Measurements from ENCODE around the gene SCTR.

Gene SCTR

GRCh38 chr2:119426801-119427395 is 97.4 kb downstream of the SCTR start:
- Mint-ChIP-seq H3K27ac (no peak overlapping the region), H3K4me1 (no peaks in the 10 kb centered on the region)

GRCh38 chr2:119426396-119426675 is 97.9 kb downstream of the SCTR start:
- H3K9me3 Mint-ChIP-seq = no peaks in the 10 kb centered on the region
- no peaks in the 10 kb centered on the region for H3K4me1 Mint-ChIP-seq
- H3K36me3 Mint-ChIP-seq = no peaks in the 10 kb centered on the region
- H3K27me3 Mint-ChIP-seq = peaks cover 50% of the 10 kb centered on the region
- no peak overlapping the region for H3K4me3 Mint-ChIP-seq
- H3K27ac Mint-ChIP-seq = no peak overlapping the region

More at GRCh38 chr2:119426801-119427395, 97.4 kb downstream of the SCTR start:
- no peak overlapping the region for H3K4me3 Mint-ChIP-seq
- H3K9me3 Mint-ChIP-seq = no peaks in the 10 kb centered on the region
- H3K36me3 Mint-ChIP-seq = no peaks in the 10 kb centered on the region
- peaks cover 46% of the 10 kb centered on the region for H3K27me3 Mint-ChIP-seq

- Mint-ChIP-seq H3K27me3 (peaks cover 46% of the 10 kb centered on the region), H3K4me1 (no peaks in the 10 kb centered on the region), H3K9me3 (no peaks in the 10 kb centered on the region), H3K4me3 (no peak overlapping the region), H3K36me3 (no peaks in the 10 kb centered on the region), H3K27ac (no peak overlapping the region)
These were observed 98.5 kb downstream of the SCTR start for GRCh38 chr2:119425620-119426395.

- Mint-ChIP-seq H3K27me3 (peaks cover 40% of the 10 kb centered on the region), H3K9me3 (no peaks in the 10 kb centered on the region), H3K36me3 (no peaks in the 10 kb centered on the region), H3K4me3 (no peak overlapping the region), H3K4me1 (no peaks in the 10 kb centered on the region), H3K27ac (no peak overlapping the region)
These were observed 99.2 kb downstream of the SCTR start for GRCh38 chr2:119425119-119425405.

- peaks cover 38% of the 10 kb centered on the region for H3K27me3 Mint-ChIP-seq
- no peaks in the 10 kb centered on the region for H3K4me1 Mint-ChIP-seq
- H3K27ac Mint-ChIP-seq = no peak overlapping the region
- H3K4me3 Mint-ChIP-seq = no peak overlapping the region
- no peaks in the 10 kb centered on the region for H3K9me3 Mint-ChIP-seq
- no peaks in the 10 kb centered on the region for H3K36me3 Mint-ChIP-seq
These were observed 99.8 kb downstream of the SCTR start for GRCh38 chr2:119424284-119425118.

- no peak overlapping the region for H3K4me3 Mint-ChIP-seq
- no peaks in the 10 kb centered on the region for H3K4me1 Mint-ChIP-seq
- H3K27me3 Mint-ChIP-seq = peaks cover 35% of the 10 kb centered on the region
- H3K36me3 Mint-ChIP-seq = no peaks in the 10 kb centered on the region
- H3K9me3 Mint-ChIP-seq = no peaks in the 10 kb centered on the region
- no peak overlapping the region for H3K27ac Mint-ChIP-seq
These were observed 100.5 kb downstream of the SCTR start for GRCh38 chr2:119423811-119424210.

GRCh38 chr2:119423108-119423444 is 101.2 kb downstream of the SCTR start:
- no peaks in the 10 kb centered on the region for H3K9me3 Mint-ChIP-seq
- H3K36me3 Mint-ChIP-seq = no peaks in the 10 kb centered on the region
- H3K4me3 Mint-ChIP-seq = no peak overlapping the region
- H3K27me3 Mint-ChIP-seq = peaks cover 29% of the 10 kb centered on the region
- H3K4me1 Mint-ChIP-seq = no peaks in the 10 kb centered on the region
- H3K27ac Mint-ChIP-seq = no peak overlapping the region

GRCh38 chr2:119422360-119423107 is 101.7 kb downstream of the SCTR start:
- H3K9me3 Mint-ChIP-seq = no peaks in the 10 kb centered on the region
- H3K27ac Mint-ChIP-seq = no peak overlapping the region
- H3K27me3 Mint-ChIP-seq = peaks cover 25% of the 10 kb centered on the region

GRCh38 chr2:119421741-119422140 is 102.5 kb downstream of the SCTR start:
- Mint-ChIP-seq H3K27ac (no peak overlapping the region), H3K27me3 (peaks cover 19% of the 10 kb centered on the region), H3K36me3 (no peaks in the 10 kb centered on the region), H3K4me3 (no peak overlapping the region), H3K9me3 (no peaks in the 10 kb centered on the region), H3K4me1 (no peaks in the 10 kb centered on the region)

More at GRCh38 chr2:119422360-119423107, 101.7 kb downstream of the SCTR start:
- no peak overlapping the region for H3K4me3 Mint-ChIP-seq
- no peaks in the 10 kb centered on the region for H3K36me3 Mint-ChIP-seq
- no peaks in the 10 kb centered on the region for H3K4me1 Mint-ChIP-seq

GRCh38 chr2:119421304-119421703 is 103.0 kb downstream of the SCTR start:
- Mint-ChIP-seq H3K36me3 (no peaks in the 10 kb centered on the region), H3K27me3 (peaks cover 15% of the 10 kb centered on the region), H3K4me3 (no peak overlapping the region), H3K4me1 (no peaks in the 10 kb centered on the region), H3K9me3 (no peaks in the 10 kb centered on the region), H3K27ac (no peak overlapping the region)

- Mint-ChIP-seq H3K36me3 (no peaks in the 10 kb centered on the region), H3K4me3 (no peak overlapping the region), H3K9me3 (no peaks in the 10 kb centered on the region), H3K27ac (no peak overlapping the region), H3K4me1 (no peaks in the 10 kb centered on the region), H3K27me3 (peaks cover 10% of the 10 kb centered on the region)
These were observed 104.3 kb downstream of the SCTR start for GRCh38 chr2:119419803-119420508.

- Mint-ChIP-seq H3K36me3 (no peaks in the 10 kb centered on the region), H3K27ac (no peak overlapping the region), H3K4me3 (no peak overlapping the region), H3K27me3 (peaks cover 10% of the 10 kb centered on the region), H3K9me3 (no peaks in the 10 kb centered on the region), H3K4me1 (no peaks in the 10 kb centered on the region)
These were observed 105.2 kb downstream of the SCTR start for GRCh38 chr2:119419065-119419464.

- Mint-ChIP-seq H3K4me1 (no peaks in the 10 kb centered on the region), H3K36me3 (no peaks in the 10 kb centered on the region), H3K9me3 (no peaks in the 10 kb centered on the region), H3K27ac (no peak overlapping the region), H3K4me3 (no peak overlapping the region), H3K27me3 (peaks cover 10% of the 10 kb centered on the region)
These were observed 106.4 kb downstream of the SCTR start for GRCh38 chr2:119417908-119418307.

- peaks cover 7% of the 10 kb centered on the region for H3K27me3 Mint-ChIP-seq
- no peaks in the 10 kb centered on the region for H3K36me3 Mint-ChIP-seq
- no peaks in the 10 kb centered on the region for H3K4me1 Mint-ChIP-seq
- no peaks in the 10 kb centered on the region for H3K9me3 Mint-ChIP-seq
- H3K4me3 Mint-ChIP-seq = no peak overlapping the region
- H3K27ac Mint-ChIP-seq = no peak overlapping the region
These were observed 107.9 kb downstream of the SCTR start for GRCh38 chr2:119416299-119416923.

GRCh38 chr2:119415630-119416029 is 108.7 kb downstream of the SCTR start:
- Mint-ChIP-seq H3K36me3 (no peaks in the 10 kb centered on the region), H3K9me3 (no peaks in the 10 kb centered on the region), H3K4me3 (no peak overlapping the region), H3K27ac (no peak overlapping the region), H3K27me3 (peaks cover 8% of the 10 kb centered on the region), H3K4me1 (no peaks in the 10 kb centered on the region)
